NCI-H2196 (cell line): ENCODE results near the gene HCK.
A peak's percentile ranks its signal among the peaks of the same experiment; 100 is the strongest.

ENCODE experiments used
- DNase-seq: peaks from one replicate; lab custom pipeline; 2025; ENCODE audit not compliant: unreplicated experiment; lab: John Stamatoyannopoulos, UW

Gene HCK

DNA sequence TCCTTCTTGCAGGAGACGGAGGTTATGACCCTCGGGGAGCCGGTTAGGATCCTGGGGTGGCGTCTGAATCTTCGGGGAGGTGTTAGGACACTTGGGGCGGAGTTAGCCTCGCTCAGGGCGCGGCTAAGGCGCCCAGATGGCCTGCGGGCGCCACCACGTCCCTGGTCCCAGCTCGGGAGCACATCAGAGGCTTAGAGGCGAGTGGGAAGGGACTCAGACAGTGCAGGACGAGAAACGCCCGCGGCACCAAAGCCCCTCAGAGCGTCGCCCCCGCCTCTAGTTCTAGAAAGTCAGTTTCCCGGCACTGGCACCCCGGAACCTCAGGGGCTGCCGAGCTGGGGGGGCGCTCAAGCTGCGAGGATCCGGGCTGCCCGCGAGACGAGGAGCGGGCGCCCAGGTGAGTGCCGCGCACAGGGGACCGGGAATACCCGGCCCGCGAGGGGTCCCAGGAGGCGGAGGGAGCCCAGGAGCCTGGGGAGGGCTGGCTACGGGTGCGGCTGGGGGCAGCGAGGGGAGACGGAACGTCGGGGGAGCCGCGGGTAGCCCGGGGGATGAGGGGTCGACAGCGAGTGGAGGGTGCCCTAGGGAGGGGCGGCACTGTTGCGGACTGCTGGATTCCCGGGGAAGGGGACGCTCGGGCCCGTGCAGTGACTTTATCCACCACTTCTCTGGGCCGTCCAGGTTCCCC is at the start of gene HCK:
HCK (plus strand) TSS at position 153 of the 688 bp plus-strand sequence.
- no peak for DNase-seq

DNA sequence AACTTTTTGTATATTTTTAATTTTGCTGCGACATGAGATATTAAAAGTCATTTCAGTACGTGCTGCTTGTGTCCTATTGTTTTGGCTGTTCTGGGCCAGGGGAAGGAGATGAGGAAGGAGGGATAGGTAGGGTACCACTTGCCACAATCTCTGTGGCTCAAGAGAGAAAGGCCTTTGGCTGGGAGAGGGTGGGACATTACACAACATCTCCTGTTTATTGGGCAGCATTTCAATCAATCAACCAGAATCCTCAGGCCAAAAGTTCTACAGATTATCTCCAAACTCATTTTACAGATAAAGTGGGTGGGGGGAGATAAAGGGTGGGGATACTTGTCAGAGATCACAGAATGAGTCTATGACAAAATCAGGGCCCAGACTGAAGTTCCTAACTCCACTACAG is 48.7 kb upstream of the HCK start:
- no peak for DNase-seq

DNA sequence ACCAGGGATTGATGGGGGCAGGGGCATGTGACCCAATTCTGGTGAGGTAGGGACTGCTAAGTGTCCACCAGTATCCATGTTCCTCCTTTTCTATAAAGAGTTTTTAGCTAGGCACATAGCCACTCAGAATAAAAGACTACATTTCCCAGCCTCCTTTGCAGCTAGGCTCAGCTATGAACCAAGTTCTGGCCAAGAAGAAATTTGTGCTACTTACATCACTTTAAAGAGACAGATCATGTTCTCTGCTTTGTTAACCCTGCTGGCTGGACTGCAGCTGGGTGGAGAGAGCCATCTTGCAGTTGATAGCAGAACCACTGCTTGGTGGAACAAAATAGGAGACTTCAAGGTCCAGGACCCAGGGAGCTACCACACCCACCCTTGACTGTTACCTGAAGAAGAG is 47.1 kb upstream of the HCK start:
- DNase-seq: no peak

DNA sequence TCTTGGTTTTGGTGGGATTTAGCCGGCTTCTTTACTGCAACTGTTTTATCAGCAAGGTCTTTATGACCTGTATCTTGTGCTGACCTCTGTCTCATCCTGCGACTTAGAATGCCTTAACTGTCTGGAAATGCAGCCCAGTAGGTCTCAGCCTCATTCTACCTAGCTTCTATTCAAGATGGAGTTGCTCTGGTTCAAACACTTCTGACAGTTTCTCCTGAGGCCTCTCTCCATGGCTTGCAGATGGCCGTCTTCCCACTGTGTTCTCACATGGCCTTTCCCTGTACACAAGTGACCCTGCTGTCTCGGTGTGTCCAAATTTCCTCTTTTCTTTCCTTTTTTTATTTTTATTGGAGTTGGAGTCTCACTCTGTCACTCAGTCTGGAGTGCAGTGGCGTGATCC is 46.0 kb upstream of the HCK start:
- no peak for DNase-seq

DNA sequence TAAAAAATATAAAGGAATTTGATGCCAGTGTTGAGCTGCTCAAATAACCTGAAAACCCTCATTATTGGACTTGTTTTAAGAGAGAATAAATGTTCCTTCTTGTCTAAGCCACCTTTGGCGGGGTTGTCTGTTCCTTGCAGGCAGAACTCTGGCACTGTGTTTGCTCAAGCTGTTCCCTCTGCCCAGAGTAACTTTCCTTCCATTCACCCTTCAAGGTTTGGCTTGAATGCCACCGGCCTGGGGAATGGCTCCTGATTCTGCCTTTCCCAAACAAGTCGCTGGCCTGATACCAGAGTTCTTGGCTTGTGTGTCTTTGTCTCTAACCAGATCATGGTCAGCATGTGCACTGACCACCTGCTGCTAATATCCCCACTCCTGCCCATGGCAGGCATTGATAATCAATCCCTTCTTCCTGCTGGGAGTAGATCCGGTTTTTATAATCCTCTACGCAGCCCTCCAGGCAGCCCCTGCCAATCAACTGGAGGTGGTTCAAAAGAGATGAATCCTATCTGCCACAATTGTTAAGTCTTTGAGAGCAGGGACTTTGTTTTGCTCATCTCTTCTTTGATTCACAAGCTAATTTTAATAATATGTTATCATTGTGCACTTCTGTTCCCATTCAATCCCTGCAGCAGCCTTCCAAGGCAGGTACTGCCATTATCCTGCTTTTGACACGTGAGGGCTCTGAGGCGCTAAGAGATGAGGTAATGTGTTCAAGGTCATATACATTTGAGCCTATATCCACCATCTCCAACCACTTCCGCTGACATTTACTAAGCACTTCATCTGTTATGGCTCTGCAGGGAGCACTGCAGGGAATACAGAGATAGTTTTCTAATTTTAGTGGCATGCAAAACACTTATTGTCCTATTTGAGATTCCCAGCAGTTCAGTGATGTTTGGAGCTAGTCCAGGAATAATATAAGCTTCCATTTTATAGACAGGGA is 44.9 kb upstream of the HCK start:
- DNase-seq: no peak

DNA sequence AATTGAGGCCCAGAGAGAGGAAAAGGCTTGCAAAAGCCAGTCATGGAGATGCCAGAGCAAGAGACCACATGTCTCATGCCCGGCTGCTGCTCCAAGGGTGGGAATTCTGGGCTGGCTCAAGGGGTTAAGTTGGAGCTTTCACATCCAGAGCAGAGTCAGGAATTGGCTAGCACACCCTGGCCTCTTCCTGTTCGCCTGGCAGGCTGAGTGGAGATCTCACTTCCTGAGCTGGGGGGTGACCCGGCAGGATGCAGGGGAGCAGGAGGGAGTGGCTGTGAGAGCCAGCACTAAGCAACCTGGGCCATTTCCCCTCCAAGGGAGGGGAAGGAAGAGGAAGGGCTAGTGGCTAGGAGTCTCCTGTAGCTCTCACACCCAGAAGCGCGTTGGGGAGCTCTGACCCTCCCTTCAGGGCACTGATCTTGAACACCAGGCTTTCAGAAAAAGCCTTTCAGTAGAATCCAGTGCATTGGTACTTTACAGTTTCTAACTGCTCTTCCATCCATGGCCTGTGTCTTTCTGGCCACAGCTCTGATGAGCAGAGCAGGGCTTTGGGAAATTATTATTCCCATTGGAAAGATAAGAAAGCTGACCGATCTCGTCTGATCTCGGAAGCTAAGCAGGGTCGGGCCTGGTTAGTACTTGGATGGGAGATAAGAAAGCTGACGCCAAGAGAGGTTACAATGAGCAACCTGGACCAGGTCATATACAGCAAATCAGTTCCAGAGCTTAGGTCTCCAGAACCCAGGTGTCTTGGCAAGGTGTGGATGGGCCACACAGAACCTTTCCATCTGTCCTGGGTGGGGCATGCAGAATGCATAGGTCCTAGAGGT is 44.0 kb upstream of the HCK start:
- no peak for DNase-seq

DNA sequence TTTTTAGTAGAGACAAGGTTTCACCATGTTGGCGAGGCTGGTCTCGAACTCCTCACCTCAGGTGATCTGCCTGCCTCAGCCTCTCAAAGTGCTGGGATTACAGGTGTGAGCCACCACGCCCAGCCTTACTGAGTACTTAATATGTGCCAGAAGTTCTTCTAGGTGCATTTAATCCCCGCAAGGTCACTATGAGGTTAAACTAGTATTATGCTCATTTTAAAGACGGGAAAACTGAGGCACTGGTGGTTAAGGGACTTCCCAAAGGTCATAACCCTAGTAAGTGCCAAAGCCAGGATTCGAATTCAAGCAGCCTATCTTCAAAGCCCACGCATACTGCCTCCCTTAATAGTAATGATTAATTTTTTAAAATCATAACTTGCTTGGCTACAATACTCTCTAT is 42.5 kb upstream of the HCK start:
- no peak for DNase-seq

DNA sequence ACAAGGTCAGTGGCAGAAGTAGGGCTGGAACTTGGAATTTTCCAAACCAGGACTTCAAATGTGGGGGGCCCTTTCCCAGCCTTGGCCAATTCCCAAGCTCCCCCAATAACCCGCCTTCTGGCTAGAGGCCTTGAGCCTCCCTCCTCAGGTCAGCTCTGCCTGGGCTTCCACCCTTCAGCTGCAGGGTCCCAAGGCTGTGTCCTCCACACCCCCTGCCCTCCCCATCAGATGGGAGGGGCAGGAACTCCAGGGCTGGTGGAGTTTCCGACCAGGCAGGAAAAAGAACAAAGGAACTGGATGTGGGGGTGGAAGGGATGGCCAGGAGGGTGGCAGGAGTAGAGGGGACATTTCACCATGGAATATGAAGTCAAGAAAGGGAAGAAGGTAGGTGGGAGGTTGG is 41.9 kb upstream of the HCK start, which contains the start of gene CCM2L:
CCM2L (plus strand) TSS at position 338 of the 400 bp plus-strand sequence; CDS start at position 355, 17 bp downstream.
- DNase-seq: no peak

DNA sequence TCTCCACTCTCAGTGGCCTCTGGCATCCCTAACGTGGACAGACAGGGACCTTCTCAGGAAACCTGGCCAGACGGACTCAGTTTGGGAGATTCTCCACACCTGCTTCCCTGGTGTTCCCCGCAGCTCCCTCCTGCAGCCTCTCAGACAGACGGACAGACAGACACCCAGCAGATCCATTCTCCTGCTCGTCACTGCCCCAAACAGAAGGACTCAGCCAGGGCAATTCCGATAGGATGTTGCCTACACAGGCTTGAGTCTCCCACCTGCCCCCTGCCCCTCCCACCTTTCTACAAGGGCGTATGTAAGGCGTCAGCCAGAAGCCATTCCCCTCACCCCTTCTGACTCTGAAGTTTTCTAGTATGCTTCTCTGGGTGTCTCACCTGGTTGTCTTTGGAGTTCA is 41.4 kb upstream of the HCK start:
- no peak for DNase-seq

DNA sequence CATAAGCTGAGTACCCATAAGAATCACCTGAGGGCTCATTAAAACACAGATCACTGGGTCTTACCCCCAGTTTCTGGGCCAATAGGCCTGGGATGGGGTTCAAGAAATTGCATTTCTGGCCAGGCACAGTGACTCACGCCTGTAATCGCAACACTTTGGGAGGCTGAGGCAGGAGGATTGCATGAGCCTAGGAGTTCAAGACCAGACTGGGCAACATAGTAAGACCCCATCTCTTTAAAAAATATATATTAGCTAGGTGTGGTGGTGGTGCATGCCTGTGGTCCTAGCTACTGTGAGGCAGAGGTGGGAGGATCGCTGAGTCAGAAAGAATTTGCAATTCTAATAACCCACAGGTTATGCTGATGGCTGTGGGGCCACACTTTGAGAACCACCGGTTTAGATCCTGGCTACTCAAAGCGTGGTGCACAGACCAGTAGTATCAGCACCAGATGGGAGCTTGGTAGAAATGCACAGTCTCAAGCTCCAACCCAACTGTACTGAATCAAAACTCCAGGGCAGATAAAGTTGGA is 39.8 kb upstream of the HCK start:
- no peak for DNase-seq

DNA sequence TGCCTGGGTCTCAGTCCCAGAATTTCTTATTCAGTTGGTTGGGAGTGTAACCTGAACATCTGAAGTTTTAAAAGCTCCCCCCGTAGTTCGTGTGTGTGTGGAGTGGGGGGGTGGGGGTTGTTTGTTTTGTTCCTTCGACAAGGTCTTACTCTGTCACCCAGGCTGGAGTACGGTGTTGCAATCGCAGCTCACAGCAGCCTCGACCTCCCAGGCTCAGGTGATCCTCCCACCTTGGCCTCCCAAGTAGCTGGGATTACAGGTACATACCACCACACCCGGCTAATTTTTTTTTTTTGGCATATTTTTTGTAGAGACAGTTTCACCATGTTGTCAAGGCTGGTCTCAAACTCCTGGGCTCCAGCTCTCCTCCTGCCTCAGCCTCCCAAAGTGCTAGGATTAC is 38.7 kb upstream of the HCK start:
- no peak for DNase-seq

DNA sequence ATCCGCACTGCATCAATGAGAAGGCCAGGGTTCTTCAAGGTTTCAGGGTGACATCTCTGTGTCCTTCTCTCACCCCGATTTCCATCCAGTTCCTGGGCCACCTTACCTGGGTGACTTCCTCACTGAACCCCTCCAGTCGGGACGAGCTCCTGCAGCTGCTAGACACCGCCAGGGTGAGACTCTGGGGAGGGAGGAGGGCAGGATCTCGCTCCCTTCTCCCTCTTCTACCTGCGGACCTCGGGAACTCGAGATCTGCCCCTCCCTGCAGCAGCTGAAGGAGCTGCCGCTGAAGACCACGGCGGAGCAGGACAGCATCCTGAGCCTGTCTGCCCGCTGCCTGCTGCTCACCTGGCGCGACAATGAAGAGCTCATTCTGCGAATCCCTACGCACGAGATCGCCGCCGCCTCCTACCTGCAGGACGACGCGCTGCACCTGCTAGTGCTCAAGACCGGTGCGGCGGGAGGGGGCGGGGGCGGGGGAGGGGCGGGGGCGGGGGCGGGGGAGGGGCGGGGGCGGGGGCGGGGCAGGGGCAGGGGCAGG is 34.3 kb upstream of the HCK start:
- DNase-seq: peak; percentile 82

DNA sequence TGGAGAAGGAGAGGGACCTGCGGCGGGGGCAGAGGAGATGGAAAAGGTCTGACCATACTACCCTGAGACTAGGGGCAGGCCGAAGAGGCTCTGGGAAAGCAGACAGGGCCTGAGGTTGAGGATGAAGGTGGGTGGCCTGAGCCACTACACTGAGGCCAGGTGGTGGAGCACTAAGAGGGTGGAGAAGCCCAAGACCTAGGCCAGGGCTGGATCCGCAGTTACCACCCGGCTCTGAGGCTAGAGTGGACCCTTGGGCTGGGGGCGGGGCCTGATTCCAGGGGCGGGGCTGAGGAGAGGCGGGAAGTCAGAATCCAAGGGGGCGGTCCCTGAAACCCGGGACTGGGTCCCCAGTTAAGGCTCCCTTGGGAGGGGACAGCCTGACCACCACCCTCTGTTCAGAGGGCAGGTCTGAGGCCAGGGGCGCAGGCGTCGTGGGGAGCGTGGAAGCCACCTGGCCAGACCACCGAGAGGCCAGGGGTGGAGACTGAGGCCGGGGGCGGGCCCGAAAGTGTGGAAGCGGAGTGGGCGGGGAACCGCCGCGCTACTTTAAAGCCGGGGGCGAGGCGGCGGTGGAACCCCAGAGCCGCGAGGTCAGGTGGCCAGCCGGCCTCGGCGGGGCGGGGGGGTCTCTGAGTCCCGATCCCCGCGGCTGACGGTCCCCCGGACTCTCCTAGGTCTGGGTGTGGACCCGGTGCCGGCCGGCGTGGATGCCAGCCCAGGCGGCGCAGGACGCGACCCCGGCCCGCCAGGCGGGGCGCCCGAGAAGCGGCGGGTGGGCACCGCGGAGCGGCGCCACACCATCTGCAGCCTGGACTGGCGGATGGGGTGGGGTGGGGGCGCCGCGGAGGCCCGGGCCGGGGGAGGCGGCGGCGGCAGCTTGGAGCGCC is 33.5 kb upstream of the HCK start:
- DNase-seq: peak; percentile 90

DNA sequence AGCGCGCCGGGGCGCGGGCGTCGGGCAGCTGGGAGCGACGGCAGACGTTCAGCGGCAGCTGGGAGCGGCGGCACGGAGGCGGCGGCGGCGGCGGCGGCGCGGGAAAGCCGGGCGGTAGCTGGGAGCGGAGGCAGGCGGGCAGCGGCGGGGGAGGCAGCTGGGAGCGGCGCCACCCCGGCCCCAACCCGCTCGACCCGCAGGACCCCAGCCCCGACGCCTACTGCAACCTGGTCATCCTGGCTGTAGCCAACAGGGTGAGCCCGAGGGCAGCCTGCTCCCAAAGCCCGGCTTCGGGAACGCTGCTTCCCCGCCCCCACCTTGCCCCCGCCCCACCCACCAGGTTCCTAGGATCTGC is 32.9 kb upstream of the HCK start:
- peak; percentile 43 for DNase-seq

DNA sequence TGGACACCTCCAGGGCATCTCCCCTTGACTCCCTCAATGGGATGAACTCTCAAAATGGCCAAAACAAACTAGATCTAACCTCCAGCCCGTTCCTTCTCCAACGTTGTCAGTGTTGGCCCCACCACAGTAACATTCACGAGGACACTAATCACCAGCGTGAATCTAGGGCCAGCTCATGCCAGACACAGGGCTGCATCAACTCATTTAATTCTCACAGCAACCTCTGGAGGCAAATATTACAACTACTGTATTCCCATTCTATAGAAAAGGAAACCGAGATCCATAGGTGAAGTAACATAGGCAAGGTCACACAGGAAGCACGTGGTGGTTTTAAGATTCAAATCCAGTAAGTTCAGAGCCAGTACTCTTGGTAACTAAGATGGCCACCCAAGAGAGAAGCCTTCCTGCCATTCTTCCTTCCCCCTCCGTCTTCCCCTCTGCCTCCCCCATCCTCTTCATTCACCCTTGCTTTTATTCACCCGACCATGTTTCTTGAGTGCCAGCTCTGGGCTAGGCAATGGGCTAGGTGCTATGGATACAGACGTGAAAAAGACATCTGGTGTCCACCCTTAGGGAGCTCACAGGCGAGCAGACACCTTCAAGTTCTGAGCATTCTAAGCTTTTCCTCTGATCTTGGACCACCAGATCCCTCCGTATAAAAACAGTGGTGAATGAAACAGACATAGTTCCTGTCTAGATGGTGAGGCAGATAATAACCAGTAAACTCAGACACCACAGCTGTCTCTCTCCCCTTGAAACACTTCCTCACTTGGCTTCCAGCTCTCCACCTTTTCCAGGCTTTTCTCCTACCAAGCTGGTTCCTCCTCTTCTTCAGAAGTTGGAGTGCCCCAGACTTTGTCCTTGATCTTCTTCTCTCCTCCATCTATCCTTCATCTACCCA is 32.2 kb upstream of the HCK start:
- no peak for DNase-seq

DNA sequence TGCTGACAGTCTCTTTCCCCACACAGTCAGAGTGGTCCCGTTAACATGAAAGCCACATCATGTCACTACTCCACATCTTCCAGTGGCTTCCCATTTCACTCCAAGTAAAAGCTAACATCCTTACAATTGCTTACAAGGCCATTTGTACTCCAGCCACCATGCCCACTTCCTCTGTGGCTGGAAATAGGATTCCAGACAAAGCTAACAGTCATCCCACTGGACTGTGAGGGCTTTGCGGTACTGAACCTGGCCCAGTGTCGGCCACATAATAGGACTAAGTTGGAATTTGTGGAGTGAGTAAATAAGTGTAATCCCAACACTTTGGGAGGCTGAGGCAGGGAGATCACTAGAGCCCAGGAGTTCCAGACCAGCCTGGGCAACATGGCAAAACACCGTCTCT is 31.0 kb upstream of the HCK start:
- no peak for DNase-seq

DNA sequence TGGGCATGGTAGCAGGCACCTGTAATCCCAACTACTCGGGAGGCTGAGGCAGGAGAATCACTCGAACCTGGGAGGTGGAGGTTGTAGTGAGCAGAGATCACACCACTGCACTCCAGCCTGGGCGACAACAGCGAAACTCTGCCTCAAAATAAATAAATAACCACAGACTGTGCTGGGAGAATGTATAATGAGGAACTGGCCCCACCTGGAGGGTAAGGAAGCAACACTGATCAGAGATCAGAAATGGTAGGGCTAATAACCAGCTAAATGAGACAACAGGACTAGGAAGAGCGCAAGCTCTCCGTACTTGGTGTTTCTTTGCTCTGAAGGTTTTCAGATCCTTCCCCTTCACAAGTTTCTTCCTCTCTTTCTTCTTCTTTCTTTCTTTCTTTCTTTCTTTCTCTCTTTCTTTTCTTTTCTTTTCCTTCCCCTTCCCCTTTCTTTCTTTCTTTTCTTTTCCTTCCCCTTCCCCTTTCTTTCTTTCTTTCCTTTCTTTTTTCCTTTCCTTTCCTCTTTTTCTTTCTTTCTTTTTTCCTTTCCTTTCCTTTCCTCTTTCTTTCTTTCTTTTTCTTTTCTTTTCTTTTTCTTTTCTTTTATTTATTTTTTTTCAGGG is 27.3 kb upstream of the HCK start:
- no peak for DNase-seq

DNA sequence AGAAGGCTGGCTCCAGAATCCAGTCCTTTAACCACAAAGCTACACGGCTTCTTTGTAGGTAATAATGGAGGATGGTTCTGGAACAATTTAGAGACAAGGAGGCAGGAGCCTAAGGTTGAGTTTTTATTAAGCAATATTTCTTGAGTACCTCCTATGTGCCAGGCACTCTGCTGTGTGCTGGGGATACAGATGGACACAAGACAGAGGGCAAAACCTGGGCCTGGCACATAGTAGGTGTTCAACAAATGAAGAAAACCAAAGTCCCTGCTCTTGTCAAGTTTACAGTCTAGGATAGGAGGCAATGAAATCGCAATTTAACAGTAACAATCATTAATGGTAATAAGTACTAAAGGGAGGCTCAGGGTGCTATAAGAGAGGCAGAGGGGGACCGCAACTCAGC is 24.4 kb upstream of the HCK start:
- DNase-seq: no peak
